B cell (primary cell): ENCODE results near the gene ZFPL1. TPM values are rescaled to one million over a fixed set of nuclear protein-coding genes. Genes with fewer than 3 reads are reported as not detected.

Experiments used
- ATAC-seq: fragments of 200-7000 bp; cut with Tn5 transposase; one replicate; pipeline ENCODE4 v1.10.0; 2021; ENCODE audit warnings: low read depth, mild to moderate bottlenecking, moderate number of reproducible peaks, moderate library complexity
- CTCF ChIA-PET: fragments of 350-600 bp; sonication (Branson Sonifier 250); formaldehyde crosslinking; loops from one replicate; lab custom pipeline; 2021; ENCODE audit warnings: antibody characterized with exemption, inconsistent platforms; lab: Charles Lee
- POLR2A ChIA-PET: fragments of 350-600 bp; sonication (Branson Sonifier 250); formaldehyde crosslinking; loops from one replicate; lab custom pipeline; 2021; ENCODE audit warnings: antibody characterized with exemption; lab: Charles Lee
- DNase-seq: peaks from one replicate; pipeline ENCODE4 v3.0.0; 2013
- H2AFZ ChIP-seq: 2 replicates; pipeline ENCODE4 v1.6.1; 2012; ENCODE audit warnings: mild to moderate bottlenecking, low read depth, low read length; ENCODE audit not compliant: insufficient read depth, poor library complexity, severe bottlenecking
- H3K27ac ChIP-seq, 2 donors: 1 replicate in 1 of 2; 2 replicates in 1 of 2; pipeline ENCODE4 v1.5.1; 2012 to 2013; ENCODE audit warnings: low read length in 2 of 2, mild to moderate bottlenecking in 2 of 2, moderate library complexity in 1 of 2
- H3K27me3 ChIP-seq, 4 experiments: fragments of 200-600 bp in 1 of 4; sonication (generic) in 1 of 4; replicated peaks in 1 of 4; 1 replicate in 2 of 4; 2 replicates in 2 of 4; pipeline versions ENCODE4 v1.6.1 to v1.7.0; 2013 to 2016; ENCODE audit warnings: low read length in 3 of 4, mild to moderate bottlenecking in 2 of 4, mixed read lengths in 1 of 4, moderate library complexity in 1 of 4; ENCODE audit not compliant: insufficient read depth in 4 of 4, control insufficient read depth in 3 of 4; ENCODE audit errors: control extremely low read depth in 1 of 4
- H3K36me3 ChIP-seq, 2 experiments: replicated peaks in 1 of 2; 1 replicate in 1 of 2; 2 replicates in 1 of 2; pipeline versions ENCODE4 v1.6.1 to v1.7.1; 2013; ENCODE audit warnings: low read length in 1 of 2; ENCODE audit not compliant: insufficient read depth in 2 of 2, control insufficient read depth in 1 of 2; ENCODE audit errors: control extremely low read depth in 1 of 2, extremely low read depth in 1 of 2
- H3K4me1 ChIP-seq, 2 donors: fragments of 200-600 bp in 1 of 2; sonication (generic) in 1 of 2; 1 replicate in 1 of 2; 2 replicates in 1 of 2; pipeline versions ENCODE4 v1.5.1 to v1.6.1; 2013 to 2017; ENCODE audit warnings: low read length in 2 of 2; ENCODE audit not compliant: control insufficient read depth in 2 of 2, insufficient read depth in 2 of 2
- H3K4me2 ChIP-seq: replicated peaks from 2 replicates; pipeline ENCODE3; 2012; ENCODE audit warnings: mild to moderate bottlenecking, low read depth, low read length; ENCODE audit not compliant: poor library complexity, severe bottlenecking
- H3K4me3 ChIP-seq, 5 experiments: fragments of 200-600 bp in 1 of 5; sonication (generic) in 1 of 5; 1 replicate in 3 of 5; 2 replicates in 2 of 5; pipeline versions ENCODE4 v1.5.1 to v1.7.0; 2011 to 2016; ENCODE audit warnings: low read length in 4 of 5, mild to moderate bottlenecking in 4 of 5, low read depth in 2 of 5, control low read depth in 1 of 5, moderate library complexity in 1 of 5; ENCODE audit not compliant: insufficient read depth in 1 of 5; ENCODE audit errors: control extremely low read depth in 1 of 5, extremely low read depth in 1 of 5
- H3K79me2 ChIP-seq: fragments of 200-600 bp; sonication (generic); one replicate; pipeline ENCODE4 v1.6.0; 2016; ENCODE audit warnings: low read length; ENCODE audit not compliant: control insufficient read depth, insufficient read depth
- H3K9ac ChIP-seq: fragments of 200-600 bp; sonication (generic); 2 replicates; pipeline ENCODE4 v1.6.1; 2017; ENCODE audit warnings: mild to moderate bottlenecking, low read length, moderate library complexity
- H3K9me3 ChIP-seq, 3 donors: one replicate each; pipeline versions ENCODE4 v1.6.1 to v1.7.1; 2013; ENCODE audit warnings: low read length in 2 of 3; ENCODE audit not compliant: control insufficient read depth in 2 of 3, insufficient read depth in 1 of 3; ENCODE audit errors: control extremely low read depth in 1 of 3
- H4K20me1 ChIP-seq: 2 replicates; pipeline ENCODE4 v1.6.0; 2012; ENCODE audit warnings: mild to moderate bottlenecking, low read length; ENCODE audit not compliant: insufficient read depth, control insufficient read depth, poor library complexity, severe bottlenecking
- H3K27ac Mint-ChIP-seq: one replicate; pipeline ENCODE4 v1.8.0; 2021; ENCODE audit warnings: mixed read lengths
- H3K27me3 Mint-ChIP-seq: one replicate; pipeline ENCODE4 v1.8.0; 2021; ENCODE audit warnings: mixed read lengths
- H3K4me1 Mint-ChIP-seq: one replicate; pipeline ENCODE4 v1.8.0; 2021; ENCODE audit warnings: mixed read lengths
- H3K4me3 Mint-ChIP-seq: one replicate; pipeline ENCODE4 v1.8.0; 2021; ENCODE audit warnings: mixed read lengths
- H3K9me3 Mint-ChIP-seq: one replicate; pipeline ENCODE4 v1.8.0; 2022; ENCODE audit warnings: mixed read lengths; ENCODE audit not compliant: insufficient read depth
- EZH2 ChIP-seq: IDR thresholded peaks from 2 replicates; pipeline ENCODE4 v1.6.1; 2012; ENCODE audit warnings: borderline replicate concordance, low read depth, mild to moderate bottlenecking, moderate library complexity, low read length; ENCODE audit not compliant: insufficient read depth, poor library complexity, severe bottlenecking
- WGBS: methylation state at CpG from one replicate; pipeline ENCODE4 v1.1.5; 2013; ENCODE audit warnings: missing lambda C conversion rate; ENCODE audit not compliant: insufficient coverage; 5-methylcytosine and 5-hydroxymethylcytosine counted together
- intact Hi-C: fragments of 100-400 bp; cut with micrococcal nuclease; formaldehyde crosslinking; loops from one replicate; pipeline ENCODE4 v1.10.0; 2022
- polyA plus RNA-seq: library from polyadenylated mRNA; depleted of rRNA; stranded (reverse); fragments of >200 nt; gene quantifications from 2 replicates; pipeline ENCODE4 v1.2.3, GENCODE V29; 2012
- total RNA-seq, 2 donors: library from RNA; stranded (reverse); fragments of 120-200 nt in 1 of 2; gene quantifications; 1 replicate in 1 of 2; 2 replicates in 1 of 2; pipeline versions ENCODE4 v1.2.3 to v1.2.4, GENCODE V29; 2013 to 2022
- TF ChIP-seq, protein P1 (sequence below): fragments of 200-600 bp; IDR thresholded peaks from one replicate; pipeline ENCODE4 v1.8.0; 2022; ENCODE audit warnings: antibody characterized with exemption, mild to moderate bottlenecking

Gene ZFPL1
- total and polyA plus RNA-seq, 2 donors (not counting 1 experiment from before 2014, with no cell fraction given), result 57.3 to 79.2 TPM

DNA sequence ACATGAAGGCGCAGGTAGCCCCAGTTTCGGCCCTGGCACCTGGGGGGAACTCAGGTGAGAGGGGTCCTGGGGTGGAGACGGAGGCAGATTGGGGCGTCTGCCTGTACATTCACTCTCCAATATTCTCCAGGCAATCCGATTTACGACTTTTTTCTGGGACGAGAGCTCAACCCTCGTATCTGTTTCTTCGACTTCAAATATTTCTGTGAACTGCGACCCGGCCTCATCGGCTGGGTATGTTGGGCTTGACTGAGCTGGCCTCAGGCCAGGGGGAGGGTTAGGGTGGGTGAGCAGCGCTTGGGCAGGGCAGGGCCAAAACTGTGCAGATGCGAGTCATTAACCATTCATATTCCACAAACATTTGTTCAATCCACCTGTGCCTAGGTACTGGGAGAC, 29.3 kb downstream of the ZFPL1 start:
- ChIA-PET POLR2A (interaction anchor here (0.6 to 2.9 kb wide), 4 partner anchors 8 to 1175 kb away, joined by 3 to 27 read pairs (median 4); partner anchors contain the start of genes FAU and MRPL49), CTCF (interaction anchor here (0.6 to 7.7 kb wide), 14 partner anchors 8 to 203 kb away, joined by 3 to 118 read pairs (median 4); partner anchors contain the start of genes CAPN1, FAU, MRPL49 and SYVN1)
- Histone ChIP-seq H4K20me1 (peaks cover 44% of the 10 kb centered on the region), H3K9ac (peak overlapping the region; percentile 80), H3K36me3 (peaks cover 0 to 27% of the 10 kb centered on the region in 2 experiments), H3K27me3 (no peaks in the 10 kb centered on the region), H2AFZ (peak overlapping the region; percentile 64), H3K4me3 (peak overlapping the region in 4 of 5 experiments; percentile 58 to 92 (median 72)), H3K9me3 (no peaks in the 10 kb centered on the region), H3K4me1 (peaks cover 30 to 58% of the 10 kb centered on the region in 2 donors), H3K79me2 (peaks cover 52% of the 10 kb centered on the region), H3K4me2 (peak overlapping the region; percentile 99), H3K27ac (peak overlapping the region; percentile 25 to 44)
- 29% methylated on average over 9 of the region's 14 CpGs for WGBS
- Mint-ChIP-seq H3K9me3 (no peaks in the 10 kb centered on the region), H3K4me3 (peak overlapping the region; percentile 89), H3K27ac (peak overlapping the region; percentile 81), H3K27me3 (no peaks in the 10 kb centered on the region), H3K4me1 (peaks cover 60% of the 10 kb centered on the region)
- no peak for TF ChIP-seq EZH2
- intact Hi-C loops, result loop anchor here (5.0 to 10.0 kb wide), 4 partner anchors 149 to 501 kb away; partner anchors contain the start of genes ATG2A, MAP3K11, PCNX3 and POLA2
- no peak for ATAC-seq
- DNase-seq, result no peak

DNA sequence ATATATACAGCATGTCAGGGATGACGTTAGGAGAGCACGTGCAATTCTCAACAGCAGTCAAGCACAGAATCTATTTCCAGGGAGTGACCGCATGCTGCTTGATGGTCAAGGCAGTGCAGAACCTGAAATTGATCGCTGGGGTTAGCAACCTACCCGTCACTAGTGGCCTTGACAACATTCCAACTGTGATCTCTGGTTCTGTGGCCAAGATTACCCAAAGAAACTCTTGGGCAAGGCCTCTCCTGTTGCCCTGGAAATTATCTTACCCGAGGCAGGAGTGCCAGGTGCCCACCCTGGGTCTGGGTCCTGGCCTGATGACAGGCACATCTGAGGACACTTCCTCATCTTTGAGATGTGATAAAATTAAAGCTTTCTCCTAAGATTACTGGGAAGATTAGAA, 29.8 kb downstream of the ZFPL1 start:
- Mint-ChIP-seq H3K27ac (peak overlapping the region; percentile 24), H3K4me3 (peak overlapping the region; percentile 89)
- ATAC-seq, result no peak

More for the DNA sequence above, 29.8 kb downstream of the ZFPL1 start:
- Histone ChIP-seq H2AFZ (no peak overlapping the region), H3K27ac (no peak overlapping the region), H3K9me3 (no peaks in the 10 kb centered on the region), H3K36me3 (peaks cover 0 to 29% of the 10 kb centered on the region in 2 experiments), H3K4me3 (no peak overlapping the region), H3K9ac (no peak overlapping the region), H4K20me1 (peaks cover 48% of the 10 kb centered on the region), H3K27me3 (no peaks in the 10 kb centered on the region), H3K79me2 (peaks cover 55% of the 10 kb centered on the region), H3K4me1 (peaks cover 30 to 63% of the 10 kb centered on the region in 2 donors), H3K4me2 (peak overlapping the region; percentile 99)
- no peaks in the 10 kb centered on the region for H3K27me3 Mint-ChIP-seq
- H3K4me1 Mint-ChIP-seq, result peaks cover 65% of the 10 kb centered on the region
- no peaks in the 10 kb centered on the region for H3K9me3 Mint-ChIP-seq
- 88% methylated on average over 5 of the region's 6 CpGs for WGBS
- ChIA-PET POLR2A (interaction anchor here (1.0 kb wide), 1 partner anchor 17 kb away, joined by 3 read pairs; no protein-coding TSS in a partner anchor), CTCF (interaction anchor here (0.6 to 7.7 kb wide), 7 partner anchors 8 to 67 kb away, joined by 3 to 118 read pairs (median 30); partner anchors contain the start of genes CAPN1, FAU, MRPL49 and SYVN1)
- no peak for DNase-seq
- intact Hi-C loops, result loop anchor here (5.0 to 10.0 kb wide), 4 partner anchors 148 to 501 kb away; partner anchors contain the start of genes ATG2A, MAP3K11, PCNX3 and POLA2
- TF ChIP-seq, protein P1, sequence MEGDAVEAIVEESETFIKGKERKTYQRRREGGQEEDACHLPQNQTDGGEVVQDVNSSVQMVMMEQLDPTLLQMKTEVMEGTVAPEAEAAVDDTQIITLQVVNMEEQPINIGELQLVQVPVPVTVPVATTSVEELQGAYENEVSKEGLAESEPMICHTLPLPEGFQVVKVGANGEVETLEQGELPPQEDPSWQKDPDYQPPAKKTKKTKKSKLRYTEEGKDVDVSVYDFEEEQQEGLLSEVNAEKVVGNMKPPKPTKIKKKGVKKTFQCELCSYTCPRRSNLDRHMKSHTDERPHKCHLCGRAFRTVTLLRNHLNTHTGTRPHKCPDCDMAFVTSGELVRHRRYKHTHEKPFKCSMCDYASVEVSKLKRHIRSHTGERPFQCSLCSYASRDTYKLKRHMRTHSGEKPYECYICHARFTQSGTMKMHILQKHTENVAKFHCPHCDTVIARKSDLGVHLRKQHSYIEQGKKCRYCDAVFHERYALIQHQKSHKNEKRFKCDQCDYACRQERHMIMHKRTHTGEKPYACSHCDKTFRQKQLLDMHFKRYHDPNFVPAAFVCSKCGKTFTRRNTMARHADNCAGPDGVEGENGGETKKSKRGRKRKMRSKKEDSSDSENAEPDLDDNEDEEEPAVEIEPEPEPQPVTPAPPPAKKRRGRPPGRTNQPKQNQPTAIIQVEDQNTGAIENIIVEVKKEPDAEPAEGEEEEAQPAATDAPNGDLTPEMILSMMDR, result no peak
- no peak for TF ChIP-seq EZH2
